Cardiac muscle cell (in vitro differentiated cells and primary cell): Measurements from ENCODE around the gene ACAP1. TPM values are rescaled to one million over a fixed set of nuclear protein-coding genes. Genes with fewer than 3 reads are reported as not detected.

Source experiments
- DNase-seq, 2 donors: peaks; one replicate each; pipeline versions ENCODE4 v3.0.0 to v3.0.0-alpha.2; 2010 to 2017; ENCODE audit warnings: low read depth in 1 of 2, low spot score in 1 of 2
- H3K27ac ChIP-seq: fragments of 200-600 bp; sonication (generic); 2 replicates; pipeline ENCODE4 v1.5.1; 2016
- H3K27me3 ChIP-seq: fragments of 200-600 bp; sonication (generic); 2 replicates; pipeline ENCODE4 v1.6.0; 2016; ENCODE audit warnings: control low read depth
- H3K36me3 ChIP-seq: fragments of 200-600 bp; sonication (generic); 2 replicates; pipeline ENCODE4 v1.5.1; 2016; ENCODE audit warnings: control low read depth
- H3K4me1 ChIP-seq: fragments of 200-600 bp; sonication (generic); 2 replicates; pipeline ENCODE4 v1.8.1; 2017; ENCODE audit warnings: low read depth, mild to moderate bottlenecking, mixed run types
- H3K4me3 ChIP-seq: fragments of 200-600 bp; sonication (generic); 2 replicates; pipeline ENCODE4 v1.5.1; 2016; ENCODE audit warnings: mild to moderate bottlenecking
- H3K9me3 ChIP-seq: fragments of 200-600 bp; sonication (generic); 2 replicates; pipeline ENCODE4 v1.5.1; 2017; ENCODE audit warnings: low read depth, mild to moderate bottlenecking, control low read depth
- CTCF ChIP-seq: IDR thresholded peaks from 2 replicates; pipeline ENCODE4 v1.5.1; 2012; ENCODE audit warnings: low read depth, mild to moderate bottlenecking, low read length
- polyA plus RNA-seq: library from polyadenylated mRNA; unstranded; fragments of >200 nt; fragmentation: Nextera tagmentation; extraction: Ambion mirVana; gene quantifications from 2 replicates; pipeline ENCODE4 v1.2.1, GENCODE V29; 2016
- total RNA-seq: library from RNA; depleted of rRNA; stranded (reverse); fragments of >200 nt; gene quantifications from 2 replicates; pipeline ENCODE4 v1.2.3, GENCODE V29; 2016

Gene ACAP1
- total RNA-seq: 1.4 and 6.9 TPM in 2 replicates
- 25.9 and 32.1 TPM in 2 replicates for polyA plus RNA-seq

GRCh38 chr17:7336240-7337175 lies at the start of gene ACAP1:
ACAP1 (plus strand) TSS chr17:7336529; CDS start chr17:7336735, 206 bp downstream.
- Histone ChIP-seq H3K9me3 (no peaks in the 10 kb centered on the region), H3K36me3 (no peaks in the 10 kb centered on the region), H3K27ac (no peak within 1 kb of the TSS), H3K27me3 (no peaks in the 10 kb centered on the region), H3K4me3 (no peak within 1 kb of the TSS), H3K4me1 (peaks cover 7% of the 10 kb centered on the region)
- TF ChIP-seq CTCF: no peak
- no peak for DNase-seq

GRCh38 chr17:7289256-7290032 lies 46.9 kb upstream of the ACAP1 start:
- Histone ChIP-seq H3K36me3 (peaks cover 24% of the 10 kb centered on the region), H3K4me3 (no peak overlapping the region), H3K27ac (peak overlapping the region; percentile 34), H3K4me1 (peaks cover 35% of the 10 kb centered on the region), H3K27me3 (no peaks in the 10 kb centered on the region), H3K9me3 (no peaks in the 10 kb centered on the region)
- DNase-seq: no peak
- TF ChIP-seq CTCF: no peak

- Histone ChIP-seq H3K27me3 (no peaks in the 10 kb centered on the region), H3K27ac (no peak overlapping the region), H3K36me3 (peaks cover 17% of the 10 kb centered on the region), H3K4me3 (no peak overlapping the region), H3K9me3 (no peaks in the 10 kb centered on the region), H3K4me1 (peaks cover 35% of the 10 kb centered on the region)
- no peak for TF ChIP-seq CTCF
- DNase-seq: no peak
Observed at GRCh38 chr17:7290166-7290565, 46.2 kb upstream of the ACAP1 start.

GRCh38 chr17:7290685-7291084 lies 45.6 kb upstream of the ACAP1 start:
- Histone ChIP-seq H3K4me3 (no peak overlapping the region), H3K27me3 (peaks cover 4% of the 10 kb centered on the region), H3K36me3 (peaks cover 12% of the 10 kb centered on the region), H3K4me1 (peaks cover 35% of the 10 kb centered on the region), H3K9me3 (no peaks in the 10 kb centered on the region), H3K27ac (peak overlapping the region; percentile 23)
- TF ChIP-seq CTCF: no peak
- DNase-seq: no peak

- H3K4me3 ChIP-seq: no peak overlapping the region
- DNase-seq: no peak
- H3K9me3 ChIP-seq: no peaks in the 10 kb centered on the region
- peaks cover 41% of the 10 kb centered on the region for H3K4me1 ChIP-seq
- peaks cover 3% of the 10 kb centered on the region for H3K36me3 ChIP-seq
- no peak for TF ChIP-seq CTCF
- peaks cover 4% of the 10 kb centered on the region for H3K27me3 ChIP-seq
- peak overlapping the region; percentile 70 for H3K27ac ChIP-seq
Observed at GRCh38 chr17:7292194-7292593, 44.1 kb upstream of the ACAP1 start.
